NCI-H524 (cell line): ENCODE results near the gene IGFBP3.
"Not testable (repeated sequence)": the region's sequence is repeated elsewhere in the genome, so short reads cannot be mapped to it uniquely, and the experiment has no call there.

Experiments used
- DNase-seq, 2 experiments: peaks; one replicate each; lab custom pipeline; 2025; lab: John Stamatoyannopoulos, UW

Gene IGFBP3

GRCh38 chr7:45920502-45921380, at the start of gene IGFBP3:
Gene IGFBP3 (minus strand): TSS chr7:45921272. CDS start chr7:45921140, 132 bp downstream.
- DNase-seq: peak; percentile 55 to 73

GRCh38 chr7:45970454-45970853, 49.4 kb upstream of the IGFBP3 start:
- DNase-seq: no peak

- no peak for DNase-seq
Measured at GRCh38 chr7:45969940-45970339, 48.9 kb upstream of the IGFBP3 start.

GRCh38 chr7:45968856-45969541, 47.9 kb upstream of the IGFBP3 start:
- DNase-seq: no peak

GRCh38 chr7:45968312-45968711, 47.2 kb upstream of the IGFBP3 start:
- DNase-seq: no peak

GRCh38 chr7:45967591-45968157, 46.6 kb upstream of the IGFBP3 start:
- DNase-seq: no peak

GRCh38 chr7:45962861-45963260, 41.8 kb upstream of the IGFBP3 start:
- no peak for DNase-seq

- no peak for DNase-seq
Measured at GRCh38 chr7:45957721-45958120, 36.6 kb upstream of the IGFBP3 start.

- DNase-seq: no peak
Measured at GRCh38 chr7:45955286-45955685, 34.2 kb upstream of the IGFBP3 start.

- not testable (repeated sequence) for DNase-seq
Measured at GRCh38 chr7:45953055-45953454, 32.0 kb upstream of the IGFBP3 start.

GRCh38 chr7:45944058-45944457, 23.0 kb upstream of the IGFBP3 start:
- DNase-seq: no peak

- DNase-seq: no peak
Measured at GRCh38 chr7:45940939-45941338, 19.9 kb upstream of the IGFBP3 start.

GRCh38 chr7:45940237-45940781, 19.2 kb upstream of the IGFBP3 start:
- DNase-seq: not testable (repeated sequence)

- no peak for DNase-seq
Measured at GRCh38 chr7:45939574-45939973, 18.5 kb upstream of the IGFBP3 start.

- no peak for DNase-seq
Measured at GRCh38 chr7:45938626-45939302, 17.7 kb upstream of the IGFBP3 start.

- no peak for DNase-seq
Measured at GRCh38 chr7:45937862-45938261, 16.8 kb upstream of the IGFBP3 start.

GRCh38 chr7:45937301-45937700, 16.2 kb upstream of the IGFBP3 start:
- DNase-seq: no peak

GRCh38 chr7:45930967-45931366, 9.9 kb upstream of the IGFBP3 start:
- no peak for DNase-seq

- DNase-seq: no peak
Measured at GRCh38 chr7:45927721-45928120, 6.6 kb upstream of the IGFBP3 start.

- no peak for DNase-seq
Measured at GRCh38 chr7:45924283-45924682, 3.2 kb upstream of the IGFBP3 start.

- DNase-seq: no peak
Measured at GRCh38 chr7:45923818-45924217, 2.7 kb upstream of the IGFBP3 start.

GRCh38 chr7:45923290-45923689, 2.2 kb upstream of the IGFBP3 start:
- peak; percentile 15 to 56 for DNase-seq
